ENCODE measurements around the gene SHC3.

Gene SHC3

GRCh38 chr9:88994469-88995199 lies 184.0 kb downstream of the SHC3 start:
- Histone ChIP-seq H3K9me3 (ENCODE audit: control extremely low read depth in 1 of 5, control insufficient read depth in 4 of 5, insufficient read depth in 2 of 5, low read depth in 1 of 5, low read length in 4 of 5) (no peaks in the 10 kb centered on the region), H3K27me3 (replicated peaks in 2 of 5; ENCODE audit: control insufficient read depth in 4 of 5, insufficient read depth in 5 of 5, low read length in 4 of 5) (peaks cover 4 to 69% (median 28%) of the 10 kb centered on the region in 5 experiments), H3K27ac (ENCODE audit: insufficient read depth in 1 of 2, low read depth in 1 of 2, low read length in 2 of 2, poor library complexity in 1 of 2, severe bottlenecking in 2 of 2) (no peak overlapping the region), H3K4me3 (ENCODE audit: control insufficient read depth in 1 of 7, extremely low read depth in 1 of 7, insufficient read depth in 4 of 7, low read depth in 2 of 7, low read length in 6 of 7) (no peak overlapping the region), H3K36me3 (ENCODE audit: control insufficient read depth in 4 of 4, insufficient read depth in 4 of 4, low read length in 3 of 4) (no peaks in the 10 kb centered on the region), H3K4me1 (ENCODE audit: control extremely low read depth in 1 of 4, control insufficient read depth in 4 of 4, insufficient read depth in 4 of 4, low read length in 3 of 4) (peaks cover 0 to 15% (median 8%) of the 10 kb centered on the region in 4 experiments)
- ChIA-PET POLR2A (no interaction called here), CTCF (interaction anchor here (1.0 to 1.3 kb wide), 2 partner anchors 46 to 900 kb away, joined by 3 read pairs; no protein-coding TSS in a partner anchor)
- 97% methylated on average over 7 of the region's 9 CpGs for WGBS (ENCODE audit: insufficient coverage)
- DNase-seq = no peak

GRCh38 chr9:88993871-88994460 lies 184.7 kb downstream of the SHC3 start:
- H3K9me3 ChIP-seq (ENCODE audit: control extremely low read depth in 1 of 5, control insufficient read depth in 4 of 5, insufficient read depth in 2 of 5, low read depth in 1 of 5, low read length in 4 of 5) = no peaks in the 10 kb centered on the region
- H3K27me3 ChIP-seq (replicated peaks in 2 of 5; ENCODE audit: control insufficient read depth in 4 of 5, insufficient read depth in 5 of 5, low read length in 4 of 5) = peaks cover 4 to 69% (median 28%) of the 10 kb centered on the region in 5 experiments
- ChIA-PET POLR2A (no interaction called here), CTCF (interaction anchor here (1.3 kb wide), 1 partner anchor 900 kb away, joined by 3 read pairs; no protein-coding TSS in a partner anchor)
- peaks cover 0 to 21% (median 12%) of the 10 kb centered on the region in 4 experiments for H3K4me1 ChIP-seq (ENCODE audit: control extremely low read depth in 1 of 4, control insufficient read depth in 4 of 4, insufficient read depth in 4 of 4, low read length in 3 of 4)
- no peaks in the 10 kb centered on the region for H3K36me3 ChIP-seq (ENCODE audit: control insufficient read depth in 4 of 4, insufficient read depth in 4 of 4, low read length in 3 of 4)
- H3K27ac ChIP-seq (ENCODE audit: insufficient read depth in 1 of 2, low read depth in 1 of 2, low read length in 2 of 2, poor library complexity in 1 of 2, severe bottlenecking in 2 of 2) = no peak overlapping the region
- no peak overlapping the region for H3K4me3 ChIP-seq (ENCODE audit: control insufficient read depth in 1 of 7, extremely low read depth in 1 of 7, insufficient read depth in 4 of 7, low read depth in 2 of 7, low read length in 6 of 7)
- DNase-seq = no peak
- WGBS (ENCODE audit: insufficient coverage) = 94% methylated on average over 11 of the region's 14 CpGs

GRCh38 chr9:88993327-88993726 lies 185.3 kb downstream of the SHC3 start:
- H3K27me3 ChIP-seq (replicated peaks in 2 of 5; ENCODE audit: control insufficient read depth in 4 of 5, insufficient read depth in 5 of 5, low read length in 4 of 5) = peaks cover 4 to 71% (median 28%) of the 10 kb centered on the region in 5 experiments
- DNase-seq = no peak
- ChIA-PET POLR2A (no interaction called here), CTCF (no interaction called here)
- H3K9me3 ChIP-seq (ENCODE audit: control extremely low read depth in 1 of 5, control insufficient read depth in 4 of 5, insufficient read depth in 2 of 5, low read depth in 1 of 5, low read length in 4 of 5) = no peaks in the 10 kb centered on the region
- 86% methylated on average over 1 of the region's 2 CpGs for WGBS (ENCODE audit: insufficient coverage)
- no peak overlapping the region for H3K4me3 ChIP-seq (ENCODE audit: control insufficient read depth in 1 of 7, extremely low read depth in 1 of 7, insufficient read depth in 4 of 7, low read depth in 2 of 7, low read length in 6 of 7)
- H3K4me1 ChIP-seq (ENCODE audit: control extremely low read depth in 1 of 4, control insufficient read depth in 4 of 4, insufficient read depth in 4 of 4, low read length in 3 of 4) = peaks cover 0 to 24% (median 13%) of the 10 kb centered on the region in 4 experiments
- no peak overlapping the region for H3K27ac ChIP-seq (ENCODE audit: insufficient read depth in 1 of 2, low read depth in 1 of 2, low read length in 2 of 2, poor library complexity in 1 of 2, severe bottlenecking in 2 of 2)
- no peaks in the 10 kb centered on the region for H3K36me3 ChIP-seq (ENCODE audit: control insufficient read depth in 4 of 4, insufficient read depth in 4 of 4, low read length in 3 of 4)

- ChIA-PET CTCF (interaction anchor here (0.7 kb wide), 1 partner anchor 9 kb away, joined by 3 read pairs; no protein-coding TSS in a partner anchor), POLR2A (no interaction called here)
- Histone ChIP-seq H3K27me3 (replicated peaks in 2 of 5; ENCODE audit: control insufficient read depth in 4 of 5, insufficient read depth in 5 of 5, low read length in 4 of 5) (peaks cover 4 to 74% (median 28%) of the 10 kb centered on the region in 5 experiments), H3K36me3 (ENCODE audit: control insufficient read depth in 4 of 4, insufficient read depth in 4 of 4, low read length in 3 of 4) (no peaks in the 10 kb centered on the region), H3K9me3 (ENCODE audit: control extremely low read depth in 1 of 5, control insufficient read depth in 4 of 5, insufficient read depth in 2 of 5, low read depth in 1 of 5, low read length in 4 of 5) (peaks cover 0 to 3% (median 0%) of the 10 kb centered on the region in 5 experiments), H3K4me1 (ENCODE audit: control extremely low read depth in 1 of 4, control insufficient read depth in 4 of 4, insufficient read depth in 4 of 4, low read length in 3 of 4) (peaks cover 0 to 24% (median 13%) of the 10 kb centered on the region in 4 experiments), H3K27ac (ENCODE audit: insufficient read depth in 1 of 2, low read depth in 1 of 2, low read length in 2 of 2, poor library complexity in 1 of 2, severe bottlenecking in 2 of 2) (no peak overlapping the region), H3K4me3 (ENCODE audit: control insufficient read depth in 1 of 7, extremely low read depth in 1 of 7, insufficient read depth in 4 of 7, low read depth in 2 of 7, low read length in 6 of 7) (no peak overlapping the region)
- 88% methylated on average over 2 of the region's 4 CpGs for WGBS (ENCODE audit: insufficient coverage)
- no peak for DNase-seq
Observed at GRCh38 chr9:88992556-88992955, 186.1 kb downstream of the SHC3 start.

- WGBS (ENCODE audit: insufficient coverage) = 1% methylated on average over 61 of the region's 94 CpGs
- peaks cover 0 to 24% (median 13%) of the 10 kb centered on the region in 4 experiments for H3K4me1 ChIP-seq (ENCODE audit: control extremely low read depth in 1 of 4, control insufficient read depth in 4 of 4, insufficient read depth in 4 of 4, low read length in 3 of 4)
- peaks cover 0 to 3% (median 0%) of the 10 kb centered on the region in 5 experiments for H3K9me3 ChIP-seq (ENCODE audit: control extremely low read depth in 1 of 5, control insufficient read depth in 4 of 5, insufficient read depth in 2 of 5, low read depth in 1 of 5, low read length in 4 of 5)
- no peak within 1 kb of the TSS for H3K27ac ChIP-seq (ENCODE audit: insufficient read depth in 1 of 2, low read depth in 1 of 2, low read length in 2 of 2, poor library complexity in 1 of 2, severe bottlenecking in 2 of 2)
- H3K36me3 ChIP-seq (ENCODE audit: control insufficient read depth in 4 of 4, insufficient read depth in 4 of 4, low read length in 3 of 4) = no peaks in the 10 kb centered on the region
- ChIA-PET POLR2A (no interaction called here), CTCF (interaction anchor here (0.8 kb wide), 1 partner anchor 19 kb away, joined by 3 read pairs; no protein-coding TSS in a partner anchor)
- H3K4me3 ChIP-seq (ENCODE audit: control insufficient read depth in 1 of 7, extremely low read depth in 1 of 7, insufficient read depth in 4 of 7, low read depth in 2 of 7, low read length in 6 of 7) = peak within 1 kb of the TSS; percentile 4 to 68 (median 44)
- peak in 2 of 3 donors; percentile 11 to 29 for DNase-seq
- H3K27me3 ChIP-seq (replicated peaks in 2 of 5; ENCODE audit: control insufficient read depth in 4 of 5, insufficient read depth in 5 of 5, low read length in 4 of 5) = peaks cover 4 to 77% (median 28%) of the 10 kb centered on the region in 5 experiments
Observed at GRCh38 chr9:88991066-88992034, 187.3 kb downstream of the SHC3 start, which contains the start of gene S1PR3. Gene S1PR3, plus strand, starts transcription at chr9:88991468. Its CDS starts 9,733 bp downstream, at chr9:89001201.

GRCh38 chr9:88990729-88991065 lies 187.9 kb downstream of the SHC3 start:
- H3K36me3 ChIP-seq (ENCODE audit: control insufficient read depth in 4 of 4, insufficient read depth in 4 of 4, low read length in 3 of 4) = no peaks in the 10 kb centered on the region
- H3K27me3 ChIP-seq (replicated peaks in 2 of 5; ENCODE audit: control insufficient read depth in 4 of 5, insufficient read depth in 5 of 5, low read length in 4 of 5) = peaks cover 4 to 75% (median 28%) of the 10 kb centered on the region in 5 experiments
- peaks cover 0 to 24% (median 13%) of the 10 kb centered on the region in 4 experiments for H3K4me1 ChIP-seq (ENCODE audit: control extremely low read depth in 1 of 4, control insufficient read depth in 4 of 4, insufficient read depth in 4 of 4, low read length in 3 of 4)
- H3K27ac ChIP-seq (ENCODE audit: insufficient read depth in 1 of 2, low read depth in 1 of 2, low read length in 2 of 2, poor library complexity in 1 of 2, severe bottlenecking in 2 of 2) = no peak overlapping the region
- H3K4me3 ChIP-seq (ENCODE audit: control insufficient read depth in 1 of 7, extremely low read depth in 1 of 7, insufficient read depth in 4 of 7, low read depth in 2 of 7, low read length in 6 of 7) = peak overlapping the region in 5 of 7 experiments; percentile 15 to 57 (median 45)
- DNase-seq = peak in 1 of 3 donors; percentile 10
- ChIA-PET CTCF (no interaction called here), POLR2A (no interaction called here)
- 26% methylated on average over 14 of the region's 21 CpGs for WGBS (ENCODE audit: insufficient coverage)
- H3K9me3 ChIP-seq (ENCODE audit: control extremely low read depth in 1 of 5, control insufficient read depth in 4 of 5, insufficient read depth in 2 of 5, low read depth in 1 of 5, low read length in 4 of 5) = peaks cover 0 to 3% (median 0%) of the 10 kb centered on the region in 5 experiments

Data from common myeloid progenitor, CD34-positive (primary cell).